Measurements from ENCODE around the gene SCLY.
"Not testable (repeated sequence)": the region's sequence is repeated elsewhere in the genome, so short reads cannot be mapped to it uniquely, and the experiment has no call there.

SCLY gene

GRCh38 chr2:238039985-238040384, 20.8 kb upstream of the SCLY start:
- DNase-seq (ENCODE audit: low read depth in 2 of 2) = no peak

GRCh38 chr2:238040918-238041317, 19.9 kb upstream of the SCLY start:
- no peak for DNase-seq (ENCODE audit: low read depth in 2 of 2)

- no peak for DNase-seq (ENCODE audit: low read depth in 2 of 2)
Measured at GRCh38 chr2:238042090-238042489, 18.7 kb upstream of the SCLY start.

GRCh38 chr2:238042849-238043584, 17.8 kb upstream of the SCLY start:
- no peak for DNase-seq (ENCODE audit: low read depth in 2 of 2)

- no peak for DNase-seq (ENCODE audit: low read depth in 2 of 2)
Measured at GRCh38 chr2:238043851-238044250, 16.9 kb upstream of the SCLY start.

GRCh38 chr2:238045575-238045974, 15.2 kb upstream of the SCLY start:
- no peak for DNase-seq (ENCODE audit: low read depth in 2 of 2)

- DNase-seq (ENCODE audit: low read depth in 2 of 2) = no peak
Measured at GRCh38 chr2:238046725-238047270, 14.0 kb upstream of the SCLY start.

GRCh38 chr2:238053191-238053776, 7.5 kb upstream of the SCLY start:
- no peak for DNase-seq (ENCODE audit: low read depth in 2 of 2)

GRCh38 chr2:238055841-238056240, 5.0 kb upstream of the SCLY start:
- no peak for DNase-seq (ENCODE audit: low read depth in 2 of 2)

- not testable (repeated sequence) for DNase-seq (ENCODE audit: low read depth in 2 of 2)
Measured at GRCh38 chr2:238057696-238058575, 2.9 kb upstream of the SCLY start.

- DNase-seq (ENCODE audit: low read depth in 2 of 2) = no peak
Measured at GRCh38 chr2:238059505-238059904, 1.3 kb upstream of the SCLY start.

GRCh38 chr2:238060096-238060541, 682 bp upstream of the SCLY start:
- DNase-seq (ENCODE audit: low read depth in 2 of 2) = no peak

- DNase-seq (ENCODE audit: low read depth in 2 of 2) = peak in 1 of 2 donors; percentile 24
Measured at GRCh38 chr2:238061315-238062202, 758 bp downstream of the SCLY start.

- no peak for DNase-seq (ENCODE audit: low read depth in 2 of 2)
Measured at GRCh38 chr2:238063414-238064189, 2.8 kb downstream of the SCLY start.

GRCh38 chr2:238064376-238064775, 3.6 kb downstream of the SCLY start:
- no peak for DNase-seq (ENCODE audit: low read depth in 2 of 2)

- no peak for DNase-seq (ENCODE audit: low read depth in 2 of 2)
Measured at GRCh38 chr2:238065071-238065846, 4.5 kb downstream of the SCLY start.

GRCh38 chr2:238066218-238066617, 5.4 kb downstream of the SCLY start:
- no peak for DNase-seq (ENCODE audit: low read depth in 2 of 2)

- peak; percentile 26 to 43 for DNase-seq (ENCODE audit: low read depth in 2 of 2)
Measured at GRCh38 chr2:238066718-238067117, 5.9 kb downstream of the SCLY start.

GRCh38 chr2:238067939-238068338, 7.1 kb downstream of the SCLY start:
- DNase-seq (ENCODE audit: low read depth in 2 of 2) = no peak
